HG02798 (cell line): ENCODE results near the gene MOG.
"Not testable (repeated sequence)": the region's sequence is repeated elsewhere in the genome, so short reads cannot be mapped to it uniquely, and the experiment has no call there.

ENCODE experiments used
- ATAC-seq: cut with Tn5 transposase; IDR thresholded peaks from one replicate; pipeline ENCODE4 v1.9.1; 2021; ENCODE audit warnings: mild to moderate bottlenecking; ENCODE audit not compliant: unreplicated experiment, poor library complexity

Gene MOG

DNA sequence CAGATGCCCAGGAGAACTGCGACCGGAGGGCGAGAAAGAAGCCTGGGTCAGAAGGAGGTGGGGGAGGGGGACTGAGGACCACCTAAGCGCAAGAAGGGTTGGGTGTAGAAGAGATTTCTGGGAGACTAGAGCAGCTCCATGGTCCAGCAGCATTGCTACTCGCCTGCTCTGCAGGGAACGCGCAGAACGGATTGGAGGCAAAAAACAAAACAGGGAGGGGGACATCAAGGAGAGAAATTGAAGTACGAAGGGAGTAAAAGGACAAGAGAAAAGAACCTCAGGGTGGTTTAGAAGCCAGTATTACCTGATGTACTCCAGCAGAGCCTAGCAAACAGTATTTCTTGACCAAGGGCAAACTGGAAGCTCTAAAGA is 23.4 kb upstream of the MOG start:
- no peak for ATAC-seq

GRCh38 chr6:29637247-29637646 is 19.6 kb upstream of the MOG start:
- no peak for ATAC-seq

DNA sequence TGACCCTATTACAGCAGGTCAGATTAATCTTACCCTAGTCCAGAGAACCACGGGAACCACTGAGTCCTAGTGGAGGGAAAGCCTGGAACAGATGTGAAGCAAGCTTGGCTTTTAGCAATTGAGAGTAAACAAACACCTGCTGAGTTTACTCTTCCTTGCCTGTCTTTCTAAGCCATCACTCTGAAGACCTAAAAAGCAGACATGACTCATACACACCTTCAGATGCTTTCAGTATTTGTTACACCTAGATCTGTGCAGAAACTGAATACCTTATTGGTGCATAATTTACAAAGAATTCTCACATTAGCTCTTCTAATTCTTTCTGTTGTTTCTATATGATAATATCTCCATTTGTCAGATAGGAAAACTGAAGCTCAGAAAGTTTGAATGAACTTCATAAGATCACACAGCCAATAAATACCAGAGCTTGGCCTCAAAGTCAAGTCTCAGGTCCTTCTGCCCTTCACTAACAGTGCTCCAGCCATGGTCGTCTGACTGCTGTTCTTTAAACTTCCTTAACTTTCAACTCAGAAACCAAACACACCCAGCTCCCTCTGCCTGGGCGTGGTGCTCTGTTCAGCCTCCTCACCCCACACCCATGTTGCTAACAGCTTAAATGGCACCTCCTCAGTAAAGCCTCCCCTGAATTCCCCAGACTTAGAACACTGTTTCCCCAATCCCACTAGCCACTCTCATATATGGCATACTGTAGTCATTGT is 15.3 kb upstream of the MOG start:
- ATAC-seq: no peak

GRCh38 chr6:29647927-29648642 is 8.8 kb upstream of the MOG start:
- ATAC-seq: no peak

GRCh38 chr6:29649701-29650673 is 6.9 kb upstream of the MOG start:
- peak; percentile 97 for ATAC-seq

GRCh38 chr6:29651413-29652197 is 5.3 kb upstream of the MOG start:
- no peak for ATAC-seq

- no peak for ATAC-seq
These were observed 4.7 kb upstream of the MOG start for GRCh38 chr6:29652198-29652584.

DNA sequence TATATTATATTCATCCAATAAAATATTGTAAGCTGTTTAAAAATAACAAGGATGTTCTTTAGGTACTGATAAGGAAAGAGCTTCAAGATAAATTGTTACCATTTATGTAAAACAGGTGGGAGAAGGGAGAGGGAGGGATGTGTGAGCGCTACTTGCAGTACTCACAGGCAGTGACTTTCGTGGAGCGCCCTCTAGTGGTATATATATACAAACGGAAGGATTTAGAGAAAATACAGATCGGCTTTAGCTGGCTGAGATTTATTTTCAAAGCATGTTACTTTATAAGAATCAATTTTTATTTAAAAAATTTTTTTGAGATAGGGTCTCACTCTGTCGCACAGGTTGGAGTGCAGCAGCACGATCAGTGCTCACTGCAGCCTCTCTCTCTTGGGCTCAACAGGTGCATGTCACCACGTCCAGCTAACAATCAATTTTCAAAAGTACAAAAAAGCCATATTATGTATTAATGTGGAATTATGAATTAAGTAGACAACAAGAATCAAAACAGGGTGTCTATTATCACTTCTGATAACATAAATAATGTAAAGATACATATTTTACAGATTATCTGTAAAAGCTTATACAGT is 3.3 kb upstream of the MOG start:
- no peak for ATAC-seq

DNA sequence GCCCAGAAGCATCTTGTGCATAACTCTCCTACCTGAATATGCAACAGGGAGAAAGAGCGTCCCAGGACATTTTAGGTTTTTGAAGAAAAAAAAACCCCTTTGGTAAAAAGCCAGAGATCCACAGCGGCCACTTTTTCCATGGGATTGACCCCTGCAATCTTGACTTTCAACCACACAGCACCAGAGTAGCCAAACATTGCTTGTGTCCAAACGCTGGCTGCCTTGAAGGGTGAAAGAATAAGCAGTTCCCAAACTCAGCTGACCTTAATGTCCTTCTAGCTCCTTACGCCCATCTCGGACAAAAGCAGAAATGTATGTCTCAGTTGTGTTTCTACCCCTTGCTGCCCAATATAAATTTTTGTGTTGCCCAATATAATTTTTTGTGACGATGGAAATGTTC is 1.2 kb upstream of the MOG start:
- no peak for ATAC-seq

DNA sequence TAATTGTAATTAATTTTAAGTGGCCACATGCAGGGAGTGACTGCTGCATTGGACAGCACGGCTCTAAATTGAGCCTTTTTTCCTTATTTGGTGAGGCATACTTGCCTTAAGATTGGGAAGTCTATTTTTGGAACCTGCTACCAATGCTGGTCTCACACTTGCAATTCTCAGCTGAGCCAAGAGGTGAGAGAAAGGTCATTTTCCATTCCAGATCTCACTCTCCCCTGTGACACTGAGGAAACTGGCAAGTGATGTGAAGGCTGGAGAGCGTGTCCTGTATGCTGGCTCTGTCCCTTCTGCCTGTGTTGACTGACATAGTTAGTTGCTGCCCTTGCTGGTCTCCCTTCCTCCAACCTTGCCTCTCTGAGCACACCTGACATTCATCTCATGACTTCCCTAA is 735 bp upstream of the MOG start:
- ATAC-seq: no peak

GRCh38 chr6:29661071-29661470 is 4.2 kb downstream of the MOG start:
- ATAC-seq: no peak

- ATAC-seq: not testable (repeated sequence)
These were observed 4.7 kb downstream of the MOG start for GRCh38 chr6:29661502-29662141.

GRCh38 chr6:29663300-29664042 is 6.6 kb downstream of the MOG start:
- ATAC-seq: no peak

DNA sequence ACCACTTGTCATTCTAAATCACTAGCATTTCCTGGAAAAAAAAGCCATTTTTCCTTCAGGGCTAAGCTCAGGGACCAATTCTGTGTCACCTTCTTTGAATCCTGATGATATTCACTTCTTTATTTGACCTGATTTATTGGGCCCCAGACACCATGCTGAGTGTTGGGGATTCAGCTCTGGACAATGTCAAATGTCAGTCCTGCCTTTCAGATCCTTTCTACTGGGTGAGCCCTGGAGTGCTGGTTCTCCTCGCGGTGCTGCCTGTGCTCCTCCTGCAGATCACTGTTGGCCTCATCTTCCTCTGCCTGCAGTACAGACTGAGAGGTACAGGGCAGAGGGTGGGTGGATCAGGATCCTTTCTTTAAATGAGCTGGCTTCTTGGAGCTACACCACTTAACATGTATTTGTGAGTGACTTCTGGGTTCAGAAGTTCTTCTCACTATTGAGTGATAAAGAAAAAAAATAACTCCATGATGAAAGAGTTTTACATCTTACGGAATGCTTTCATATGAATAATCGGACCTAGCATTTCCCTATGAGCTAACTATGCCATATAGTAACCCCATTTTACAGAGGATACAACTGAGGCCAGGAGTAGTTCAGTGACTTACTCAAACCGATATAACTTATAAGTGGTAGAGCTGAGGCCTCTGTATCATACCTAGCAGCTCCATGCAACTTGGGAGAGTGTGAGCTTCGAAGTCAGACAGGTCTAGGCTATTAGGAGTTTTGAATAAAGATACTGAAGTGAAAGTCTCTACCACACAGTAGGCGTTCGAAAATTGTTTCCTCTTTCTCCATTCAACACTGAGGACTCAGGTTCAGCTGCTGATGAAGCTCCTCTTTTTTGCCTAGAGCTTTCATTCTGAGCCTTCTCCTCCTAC is 9.3 kb downstream of the MOG start:
- ATAC-seq: no peak

DNA sequence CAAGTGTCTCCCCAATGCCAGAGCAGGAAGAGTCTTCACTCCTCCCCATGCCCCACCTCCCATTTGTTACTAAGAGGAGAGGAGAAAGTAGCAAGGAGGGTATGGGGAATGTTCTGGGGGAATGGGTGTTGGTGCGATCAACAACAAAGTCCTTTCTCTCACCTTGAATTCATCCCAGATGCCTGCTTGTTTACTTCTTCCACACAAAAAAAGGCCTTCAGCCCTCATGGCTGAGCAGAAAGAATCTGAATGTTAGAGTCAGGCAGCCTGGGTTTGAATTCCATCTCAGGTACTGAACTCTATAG is 9.9 kb downstream of the MOG start:
- no peak for ATAC-seq

DNA sequence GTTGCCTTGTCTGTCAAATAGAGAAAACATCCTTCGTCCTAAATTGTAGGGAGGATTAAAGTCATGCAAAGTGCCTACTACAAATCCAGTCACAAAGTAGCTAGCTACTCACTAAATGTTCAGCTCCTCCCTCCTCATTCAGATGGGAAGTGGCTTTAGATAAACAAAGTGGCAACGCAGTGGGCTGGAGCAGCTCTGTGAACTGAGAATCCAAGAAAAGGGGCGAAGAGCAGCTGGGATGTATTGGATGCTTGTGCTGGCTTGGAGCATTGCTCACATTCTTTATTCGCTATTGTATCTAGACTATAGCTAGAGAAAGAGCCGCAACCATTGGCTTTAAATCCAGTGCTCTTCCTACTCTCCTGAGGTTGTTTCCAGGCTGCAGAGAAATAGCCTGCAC is 10.3 kb downstream of the MOG start:
- ATAC-seq: no peak

GRCh38 chr6:29671026-29671425 is 14.1 kb downstream of the MOG start:
- ATAC-seq: no peak

DNA sequence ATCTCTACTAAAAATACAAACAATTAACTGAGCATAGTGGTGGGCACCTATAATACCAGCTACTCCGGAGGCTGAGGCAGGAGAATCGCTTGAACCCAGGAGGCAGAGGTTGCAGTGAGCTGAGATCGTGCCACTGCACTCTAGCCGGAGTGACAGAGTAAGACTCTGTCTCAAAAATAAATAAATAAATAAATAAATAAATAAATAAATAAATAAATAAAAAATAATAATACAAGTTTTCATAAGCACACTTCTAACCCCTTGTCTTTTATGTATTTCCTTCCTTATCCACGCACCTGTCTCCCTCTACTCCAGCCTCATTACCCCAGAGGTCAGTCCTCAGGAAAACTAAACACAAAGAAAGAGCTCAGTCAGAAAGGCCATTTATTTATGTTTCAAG is 15.2 kb downstream of the MOG start:
- not testable (repeated sequence) for ATAC-seq
